Measurements from ENCODE around the gene DMXL1. TPM values are rescaled to one million over a fixed set of nuclear protein-coding genes. Genes with fewer than 3 reads are reported as not detected.
A peak's percentile ranks its signal among the peaks of the same experiment; 100 is the strongest.
"Not testable (repeated sequence)": the region's sequence is repeated elsewhere in the genome, so short reads cannot be mapped to it uniquely, and the experiment has no call there.

The DMXL1 gene
- total RNA-seq, 3 donors from 2014 or later (not counting 1 experiment from before 2014, with no cell fraction given) = 36.7 to 43.0 (median 39.9) TPM

GRCh38 chr5:119221330-119221729, 150.4 kb downstream of the DMXL1 start:
- Mint-ChIP-seq H3K27me3 (ENCODE audit: low read depth in 2 of 2) (no peaks in the 10 kb centered on the region), H3K27ac (no peak overlapping the region), H3K9me3 (no peaks in the 10 kb centered on the region), H3K36me3 (no peaks in the 10 kb centered on the region), H3K4me1 (no peaks in the 10 kb centered on the region), H3K4me3 (no peak overlapping the region)
- no peak for ATAC-seq
- no peaks in the 10 kb centered on the region for H3K4me1 ChIP-seq (ENCODE audit: control insufficient read depth, insufficient read depth, low read length)
- H3K27ac ChIP-seq (ENCODE audit: low read length) = no peak overlapping the region
- intact Hi-C loops (cut with micrococcal nuclease) = no loop called here
- no peaks in the 10 kb centered on the region for H3K27me3 ChIP-seq (ENCODE audit: control insufficient read depth, insufficient read depth, low read length)
- no peak overlapping the region for H3K4me3 ChIP-seq (ENCODE audit: low read length)
- H3K9me3 ChIP-seq (ENCODE audit: control insufficient read depth, insufficient read depth, low read length) = no peaks in the 10 kb centered on the region
- H3K36me3 ChIP-seq (ENCODE audit: control insufficient read depth, insufficient read depth, low read length) = peaks cover 24% of the 10 kb centered on the region
- no peak for TF ChIP-seq CTCF (IDR thresholded peaks at IDR 0.05)
- no peak for DNase-seq

GRCh38 chr5:119229950-119230349, 159.1 kb downstream of the DMXL1 start:
- Histone ChIP-seq H3K4me1 (ENCODE audit: control insufficient read depth, insufficient read depth, low read length) (no peaks in the 10 kb centered on the region), H3K9me3 (ENCODE audit: control insufficient read depth, insufficient read depth, low read length) (no peaks in the 10 kb centered on the region), H3K36me3 (ENCODE audit: control insufficient read depth, insufficient read depth, low read length) (peaks cover 31% of the 10 kb centered on the region), H3K27ac (ENCODE audit: low read length) (no peak overlapping the region), H3K27me3 (ENCODE audit: control insufficient read depth, insufficient read depth, low read length) (no peaks in the 10 kb centered on the region), H3K4me3 (ENCODE audit: low read length) (no peak overlapping the region)
- ATAC-seq = no peak
- Mint-ChIP-seq H3K27me3 (ENCODE audit: low read depth in 2 of 2) (no peaks in the 10 kb centered on the region), H3K4me1 (no peaks in the 10 kb centered on the region), H3K36me3 (peaks cover 8% of the 10 kb centered on the region), H3K4me3 (no peak overlapping the region), H3K9me3 (no peaks in the 10 kb centered on the region), H3K27ac (no peak overlapping the region)
- TF ChIP-seq CTCF (IDR thresholded peaks at IDR 0.05) = no peak
- DNase-seq = no peak
- intact Hi-C loops (cut with micrococcal nuclease) = no loop called here

- no peaks in the 10 kb centered on the region for H3K27me3 Mint-ChIP-seq (ENCODE audit: low read depth in 2 of 2)
- no peak overlapping the region for H3K4me3 Mint-ChIP-seq
- Histone ChIP-seq H3K27ac (ENCODE audit: low read length) (no peak overlapping the region), H3K27me3 (ENCODE audit: control insufficient read depth, insufficient read depth, low read length) (no peaks in the 10 kb centered on the region), H3K36me3 (ENCODE audit: control insufficient read depth, insufficient read depth, low read length) (peaks cover 29% of the 10 kb centered on the region), H3K4me3 (ENCODE audit: low read length) (no peak overlapping the region), H3K9me3 (ENCODE audit: control insufficient read depth, insufficient read depth, low read length) (no peaks in the 10 kb centered on the region), H3K4me1 (ENCODE audit: control insufficient read depth, insufficient read depth, low read length) (no peaks in the 10 kb centered on the region)
- H3K4me1 Mint-ChIP-seq = no peaks in the 10 kb centered on the region
- 94% methylated on average over 6 of the region's 6 CpGs for WGBS (ENCODE audit: insufficient coverage)
- intact Hi-C loops (cut with micrococcal nuclease) = no loop called here
- H3K27ac Mint-ChIP-seq = no peak overlapping the region
- TF ChIP-seq CTCF (IDR thresholded peaks at IDR 0.05) = no peak
- H3K9me3 Mint-ChIP-seq = no peaks in the 10 kb centered on the region
- peak in 1 of 2 donors; percentile 45 for DNase-seq
- peaks cover 13% of the 10 kb centered on the region for H3K36me3 Mint-ChIP-seq
- no peak for ATAC-seq
Observed at GRCh38 chr5:119238265-119239118, 167.6 kb downstream of the DMXL1 start.

- Mint-ChIP-seq H3K4me1 (no peaks in the 10 kb centered on the region), H3K27ac (no peak overlapping the region), H3K36me3 (peaks cover 13% of the 10 kb centered on the region), H3K27me3 (ENCODE audit: low read depth in 2 of 2) (no peaks in the 10 kb centered on the region), H3K4me3 (no peak overlapping the region), H3K9me3 (no peaks in the 10 kb centered on the region)
- ATAC-seq (no peak), DNase-seq (peak in 1 of 2 donors; percentile 38)
- no peaks in the 10 kb centered on the region for H3K4me1 ChIP-seq (ENCODE audit: control insufficient read depth, insufficient read depth, low read length)
- no peak for TF ChIP-seq CTCF (IDR thresholded peaks at IDR 0.05)
- no peak overlapping the region for H3K27ac ChIP-seq (ENCODE audit: low read length)
- peaks cover 27% of the 10 kb centered on the region for H3K36me3 ChIP-seq (ENCODE audit: control insufficient read depth, insufficient read depth, low read length)
- no peak overlapping the region for H3K4me3 ChIP-seq (ENCODE audit: low read length)
- intact Hi-C loops (cut with micrococcal nuclease) = no loop called here
- no peaks in the 10 kb centered on the region for H3K27me3 ChIP-seq (ENCODE audit: control insufficient read depth, insufficient read depth, low read length)
- H3K9me3 ChIP-seq (ENCODE audit: control insufficient read depth, insufficient read depth, low read length) = no peaks in the 10 kb centered on the region
Observed at GRCh38 chr5:119239119-119239417, 168.2 kb downstream of the DMXL1 start.

- H3K4me1 ChIP-seq (ENCODE audit: control insufficient read depth, insufficient read depth, low read length); H3K4me3 Mint-ChIP-seq; H3K27ac ChIP-seq (ENCODE audit: low read length); H3K4me3 ChIP-seq (ENCODE audit: low read length); H3K9me3 ChIP-seq (ENCODE audit: control insufficient read depth, insufficient read depth, low read length); H3K27ac Mint-ChIP-seq; H3K27me3 ChIP-seq (ENCODE audit: control insufficient read depth, insufficient read depth, low read length); H3K27me3 Mint-ChIP-seq (ENCODE audit: low read depth in 2 of 2); ATAC-seq; intact Hi-C loops (cut with micrococcal nuclease); H3K9me3 Mint-ChIP-seq; H3K4me1 Mint-ChIP-seq; H3K36me3 Mint-ChIP-seq; DNase-seq: not testable (repeated sequence)
- peaks cover 24% of the 10 kb centered on the region for H3K36me3 ChIP-seq (ENCODE audit: control insufficient read depth, insufficient read depth, low read length)
- 100% methylated on average over 2 of the region's 3 CpGs for WGBS (ENCODE audit: insufficient coverage)
Observed at GRCh38 chr5:119239826-119240225, 168.9 kb downstream of the DMXL1 start.
